Astrocyte (in vitro differentiated cells and primary cell): ENCODE measurements around the gene FASTKD1. TPM values are rescaled to one million over a fixed set of nuclear protein-coding genes. Genes with fewer than 3 reads are reported as not detected.
"Not testable (repeated sequence)": the region's sequence is repeated elsewhere in the genome, so short reads cannot be mapped to it uniquely, and the experiment has no call there.

Experiments used
- DNase-seq: peaks from one replicate; pipeline ENCODE4 v3.0.0-alpha.2; 2010; ENCODE audit warnings: low read depth
- FAIRE-seq: peaks from 2 replicates; lab custom pipeline; 2011; peaks lifted over from hg19 to GRCh38; lab: Jason Lieb, UNC
- H2AFZ ChIP-seq: 2 replicates; pipeline ENCODE4 v1.6.0; 2012; ENCODE audit warnings: low read depth, low read length, inconsistent platforms
- H3K27ac ChIP-seq: 2 replicates; pipeline ENCODE4 v1.5.1; 2011; ENCODE audit warnings: low read depth, low read length, inconsistent platforms
- H3K27me3 ChIP-seq: 2 replicates; pipeline ENCODE4 v1.6.0; 2011; ENCODE audit warnings: low read length, inconsistent platforms; ENCODE audit not compliant: insufficient read depth
- H3K36me3 ChIP-seq: 2 replicates; pipeline ENCODE4 v1.5.1; 2011; ENCODE audit warnings: low read length, inconsistent platforms; ENCODE audit not compliant: insufficient read depth
- H3K4me1 ChIP-seq: 2 replicates; pipeline ENCODE4 v1.5.1; 2011; ENCODE audit warnings: low read length, inconsistent platforms; ENCODE audit not compliant: insufficient read depth
- H3K4me2 ChIP-seq: 2 replicates; pipeline ENCODE4 v1.6.0; 2012; ENCODE audit warnings: low read length, inconsistent platforms
- H3K4me3 ChIP-seq: 2 replicates; pipeline ENCODE4 v1.5.1; 2011; ENCODE audit warnings: low read depth, mild to moderate bottlenecking, low read length, inconsistent platforms; ENCODE audit not compliant: insufficient read depth
- H3K79me2 ChIP-seq: 2 replicates; pipeline ENCODE4 v1.6.0; 2012; ENCODE audit warnings: mild to moderate bottlenecking, low read length, inconsistent platforms; ENCODE audit not compliant: insufficient read depth
- H3K9ac ChIP-seq: 2 replicates; pipeline ENCODE4 v1.6.0; 2012; ENCODE audit warnings: mild to moderate bottlenecking, low read length, inconsistent platforms
- H3K9me3 ChIP-seq: 2 replicates; pipeline ENCODE4 v1.5.1; 2012; ENCODE audit warnings: low read depth, mild to moderate bottlenecking, low read length, inconsistent platforms; ENCODE audit not compliant: insufficient read depth
- H4K20me1 ChIP-seq: 2 replicates; pipeline ENCODE4 v1.6.0; 2012; ENCODE audit warnings: low read length, inconsistent platforms; ENCODE audit not compliant: insufficient read depth
- H3K27ac Mint-ChIP-seq: one replicate; pipeline ENCODE4 v1.8.0; 2021; ENCODE audit warnings: mild to moderate bottlenecking, mixed read lengths; ENCODE audit not compliant: unreplicated experiment
- H3K27me3 Mint-ChIP-seq: one replicate; pipeline ENCODE4 v1.8.0; 2021; ENCODE audit warnings: low read depth, mixed read lengths; ENCODE audit not compliant: unreplicated experiment
- H3K36me3 Mint-ChIP-seq: one replicate; pipeline ENCODE4 v1.8.0; 2021; ENCODE audit warnings: low read depth, mixed read lengths; ENCODE audit not compliant: unreplicated experiment
- H3K4me1 Mint-ChIP-seq: one replicate; pipeline ENCODE4 v1.8.0; 2021; ENCODE audit warnings: low read depth, mixed read lengths; ENCODE audit not compliant: unreplicated experiment
- H3K4me3 Mint-ChIP-seq: one replicate; pipeline ENCODE4 v1.8.0; 2021; ENCODE audit warnings: mild to moderate bottlenecking, moderate library complexity, mixed read lengths; ENCODE audit not compliant: unreplicated experiment
- H3K9me3 Mint-ChIP-seq: one replicate; pipeline ENCODE4 v1.8.0; 2021; ENCODE audit warnings: mild to moderate bottlenecking, mixed read lengths; ENCODE audit not compliant: unreplicated experiment
- CTCF ChIP-seq: IDR thresholded peaks from 2 replicates; pipeline ENCODE4 v1.5.1; 2011; ENCODE audit warnings: low read depth, mild to moderate bottlenecking, inconsistent platforms, low read length, moderate library complexity; ENCODE audit not compliant: insufficient read depth
- EZH2 ChIP-seq: IDR thresholded peaks from 2 replicates; pipeline ENCODE4 v1.6.1; 2012; ENCODE audit warnings: mild to moderate bottlenecking, low read length, inconsistent platforms; ENCODE audit not compliant: insufficient read depth
- total RNA-seq: library from RNA; stranded (reverse); gene quantifications from 2 replicates; pipeline ENCODE4 v1.2.1, GENCODE V29; 2021

FASTKD1 gene
- total RNA-seq, 1 donor from 2014 or later = 37.3 TPM

- Mint-ChIP-seq H3K36me3 (no peaks in the 10 kb centered on the region), H3K4me1 (no peaks in the 10 kb centered on the region), H3K27ac (no peak overlapping the region), H3K9me3 (no peaks in the 10 kb centered on the region), H3K27me3 (no peaks in the 10 kb centered on the region), H3K4me3 (no peak overlapping the region)
- H3K36me3 ChIP-seq = no peaks in the 10 kb centered on the region
- H3K9me3 ChIP-seq = no peaks in the 10 kb centered on the region
- H3K4me3 ChIP-seq = no peak overlapping the region
- H3K9ac ChIP-seq = no peak overlapping the region
- H3K27me3 ChIP-seq = no peaks in the 10 kb centered on the region
- H3K4me1 ChIP-seq = no peaks in the 10 kb centered on the region
- DNase-seq (no peak), FAIRE-seq (no peak)
- no peaks in the 10 kb centered on the region for H4K20me1 ChIP-seq
- TF ChIP-seq CTCF (no peak), EZH2 (no peak)
- H3K4me2 ChIP-seq = no peak overlapping the region
- H2AFZ ChIP-seq = no peak overlapping the region
- no peaks in the 10 kb centered on the region for H3K79me2 ChIP-seq
- H3K27ac ChIP-seq = no peak overlapping the region
Measured at GRCh38 chr2:169525434-169525833, 48.2 kb downstream of the FASTKD1 start.

DNA sequence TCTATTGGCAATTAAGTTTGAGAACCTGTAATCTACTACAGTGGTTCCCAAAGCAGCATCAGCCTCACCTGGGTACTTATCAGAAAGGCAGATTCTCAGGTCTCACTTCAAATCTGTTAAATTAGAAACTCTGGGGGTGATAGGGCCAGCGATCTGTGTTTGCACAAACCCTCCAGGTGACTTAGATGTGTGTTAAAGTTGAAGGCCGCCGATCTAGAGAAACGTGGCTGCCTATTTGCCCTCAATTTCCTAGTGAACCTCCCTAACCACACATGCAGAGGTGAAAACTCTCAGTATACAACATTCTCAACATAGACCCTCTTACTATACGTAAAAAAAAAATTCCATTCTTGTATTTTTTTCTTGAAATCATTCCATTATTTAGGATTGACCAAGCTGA is 50.0 kb downstream of the FASTKD1 start:
- H3K27ac ChIP-seq = no peak overlapping the region
- no peaks in the 10 kb centered on the region for H4K20me1 ChIP-seq
- no peak overlapping the region for H2AFZ ChIP-seq
- no peak overlapping the region for H3K4me2 ChIP-seq
- H3K27ac Mint-ChIP-seq = no peak overlapping the region
- H3K4me3 Mint-ChIP-seq = no peak overlapping the region
- H3K4me3 ChIP-seq = no peak overlapping the region
- no peak overlapping the region for H3K9ac ChIP-seq
- H3K9me3 ChIP-seq = no peaks in the 10 kb centered on the region
- no peaks in the 10 kb centered on the region for H3K9me3 Mint-ChIP-seq
- no peaks in the 10 kb centered on the region for H3K4me1 ChIP-seq
- no peaks in the 10 kb centered on the region for H3K36me3 ChIP-seq
- H3K36me3 Mint-ChIP-seq = no peaks in the 10 kb centered on the region
- DNase-seq = no peak
- H3K27me3 ChIP-seq = no peaks in the 10 kb centered on the region
- H3K79me2 ChIP-seq = no peaks in the 10 kb centered on the region
- H3K27me3 Mint-ChIP-seq = no peaks in the 10 kb centered on the region
- no peak for TF ChIP-seq CTCF
- no peak for TF ChIP-seq EZH2
- FAIRE-seq = no peak
- no peaks in the 10 kb centered on the region for H3K4me1 Mint-ChIP-seq

- no peaks in the 10 kb centered on the region for H4K20me1 ChIP-seq
- H3K4me1 ChIP-seq = no peaks in the 10 kb centered on the region
- DNase-seq (no peak), FAIRE-seq (no peak)
- H3K27me3 Mint-ChIP-seq = no peaks in the 10 kb centered on the region
- H3K36me3 Mint-ChIP-seq = no peaks in the 10 kb centered on the region
- no peak overlapping the region for H3K9ac ChIP-seq
- H3K27ac Mint-ChIP-seq = no peak overlapping the region
- H3K9me3 Mint-ChIP-seq = no peaks in the 10 kb centered on the region
- no peaks in the 10 kb centered on the region for H3K27me3 ChIP-seq
- H3K27ac ChIP-seq = no peak overlapping the region
- TF ChIP-seq CTCF (no peak), EZH2 (no peak)
- H3K9me3 ChIP-seq = no peaks in the 10 kb centered on the region
- no peaks in the 10 kb centered on the region for H3K79me2 ChIP-seq
- no peak overlapping the region for H2AFZ ChIP-seq
- H3K36me3 ChIP-seq = no peaks in the 10 kb centered on the region
- no peaks in the 10 kb centered on the region for H3K4me1 Mint-ChIP-seq
- H3K4me3 Mint-ChIP-seq = no peak overlapping the region
- H3K4me2 ChIP-seq = no peak overlapping the region
- H3K4me3 ChIP-seq = no peak overlapping the region
Measured at GRCh38 chr2:169520896-169521295, 52.8 kb downstream of the FASTKD1 start.

DNA sequence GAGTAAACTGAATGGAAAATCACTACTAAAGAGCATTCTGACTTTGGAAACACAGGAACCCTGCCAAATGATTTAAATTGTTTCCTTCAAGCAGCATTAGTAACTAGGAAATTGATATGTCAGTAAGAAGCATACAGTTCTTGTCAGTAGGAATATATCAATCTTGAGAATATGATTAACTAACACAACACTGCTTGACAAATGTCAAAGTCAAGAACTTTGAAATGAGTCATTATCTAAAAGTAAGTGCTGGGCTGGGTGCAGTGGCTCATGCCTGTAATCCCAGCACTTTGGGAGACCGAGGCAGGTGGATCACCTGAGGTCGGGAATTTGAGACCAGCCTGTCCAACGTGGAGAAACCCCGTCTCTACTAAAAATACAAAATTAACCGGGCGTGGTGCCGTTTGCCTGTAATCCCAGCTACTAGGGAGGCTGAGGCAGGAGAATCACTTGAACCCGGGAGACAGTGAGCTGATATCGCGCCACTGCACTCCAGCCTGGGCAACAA is 57.1 kb downstream of the FASTKD1 start:
- not testable (repeated sequence) for FAIRE-seq, H3K36me3 Mint-ChIP-seq, H3K79me2 ChIP-seq, H2AFZ ChIP-seq, H3K4me1 Mint-ChIP-seq, H3K27me3 ChIP-seq, H3K4me1 ChIP-seq, H4K20me1 ChIP-seq, H3K27ac Mint-ChIP-seq, H3K9ac ChIP-seq, H3K9me3 ChIP-seq, H3K9me3 Mint-ChIP-seq, H3K27ac ChIP-seq, DNase-seq, H3K27me3 Mint-ChIP-seq, H3K4me2 ChIP-seq, H3K36me3 ChIP-seq, H3K4me3 Mint-ChIP-seq, H3K4me3 ChIP-seq
